ENCODE results near the gene GRB7.

GRB7 gene

DNA sequence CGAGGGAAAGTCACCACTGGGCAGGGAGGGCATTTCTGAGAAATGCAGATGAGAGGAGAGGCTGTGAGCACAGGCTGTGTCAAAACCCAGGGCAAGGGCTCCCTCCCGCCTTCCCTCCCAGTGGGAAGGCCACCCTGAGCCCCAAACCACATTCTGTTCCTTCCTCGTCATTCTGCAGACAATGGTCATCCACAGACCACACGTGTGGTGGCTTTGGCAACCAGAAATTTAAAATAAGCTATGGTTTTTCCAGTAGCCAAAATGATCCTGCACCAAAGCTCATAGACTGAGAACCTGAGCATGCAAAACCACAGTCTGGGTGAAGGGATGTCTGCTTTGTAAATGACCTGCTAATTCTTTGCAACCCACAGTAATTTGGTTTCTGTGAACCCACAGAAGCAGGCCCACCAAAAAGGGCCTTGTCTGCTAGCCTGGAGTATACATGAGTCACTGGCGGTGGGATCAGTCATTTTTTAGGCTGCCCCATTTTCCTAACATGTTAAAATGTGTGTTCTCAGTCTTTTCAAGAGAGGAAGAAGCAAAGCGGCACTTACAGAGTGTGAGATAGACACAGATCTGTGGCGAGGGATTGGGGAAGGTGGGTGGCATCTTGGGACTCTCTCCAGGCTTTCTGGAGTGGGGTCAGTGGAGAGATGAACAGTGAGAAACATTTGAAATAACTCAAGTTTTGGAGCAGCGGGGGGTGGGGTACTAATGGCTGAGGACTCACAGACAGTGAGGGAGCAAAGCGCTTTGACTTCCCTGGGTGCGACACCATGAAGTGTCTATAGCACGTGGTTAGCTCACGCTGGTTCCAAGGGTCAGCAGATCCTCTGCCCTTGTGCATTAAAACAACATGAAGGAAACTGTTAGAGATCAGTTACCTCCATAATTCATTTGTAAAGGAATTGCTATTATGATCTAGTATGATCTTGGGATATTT is 20.5 kb downstream of the GRB7 start:
- no peak overlapping the region for H2BK15ac ChIP-seq (ENCODE audit: low read length)
- H3K36me3 ChIP-seq (replicated peaks in 1 of 2; ENCODE audit: control insufficient read depth in 2 of 2, insufficient read depth in 2 of 2, low read length in 2 of 2) = no peaks in the 10 kb centered on the region
- H2AFZ ChIP-seq (ENCODE audit: low read length) = no peak overlapping the region
- H3K27me3 ChIP-seq (ENCODE audit: control insufficient read depth in 3 of 3, insufficient read depth in 3 of 3, low read depth in 1 of 3, low read length in 3 of 3) = peaks cover 0 to 59% (median 16%) of the 10 kb centered on the region in 3 experiments
- no peak overlapping the region for H3K4me2 ChIP-seq (ENCODE audit: insufficient read depth, low read length, poor library complexity, severe bottlenecking)
- H3K14ac ChIP-seq (ENCODE audit: low read length) = no peak overlapping the region
- H2BK5ac ChIP-seq (ENCODE audit: low read length) = no peak overlapping the region
- H3K23ac ChIP-seq (ENCODE audit: low read depth, low read length, poor library complexity) = no peak overlapping the region
- H3K27ac ChIP-seq (replicated peaks; ENCODE audit: low read length) = no peak overlapping the region
- no peak overlapping the region for H2BK120ac ChIP-seq (ENCODE audit: low read depth, low read length)
- H4K91ac ChIP-seq (ENCODE audit: low read depth, low read length, poor library complexity) = no peak overlapping the region
- H2AK5ac ChIP-seq (ENCODE audit: low read depth, low read length) = no peak overlapping the region
- no peak overlapping the region for H3K4ac ChIP-seq (ENCODE audit: low read length)
- no peak overlapping the region for H3K18ac ChIP-seq (ENCODE audit: low read length)
- DNase-seq (ENCODE audit: low spot score) = no peak
- no peak overlapping the region for H3K4me3 ChIP-seq (ENCODE audit: low read length in 2 of 2)
- no peak overlapping the region for H3K9ac ChIP-seq (ENCODE audit: low read depth, low read length, poor library complexity)
- no peak overlapping the region for H2BK12ac ChIP-seq (ENCODE audit: low read length)
- WGBS, 2 donors (ENCODE audit: extremely low coverage in 2 of 2, insufficient read length in 2 of 2, insufficient replicate concordance in 1 of 2) = no CpG with 5 or more reads among the region's 12 CpGs
- H4K8ac ChIP-seq (ENCODE audit: low read depth, low read length) = no peak overlapping the region
- peaks cover 0 to under 1% of the 10 kb centered on the region in 2 donors for H3K9me3 ChIP-seq (replicated peaks in 1 of 2; ENCODE audit: control insufficient read depth in 2 of 2, insufficient read depth in 1 of 2, low read depth in 1 of 2, low read length in 2 of 2)
- H3K79me1 ChIP-seq (ENCODE audit: low read depth, low read length) = no peaks in the 10 kb centered on the region
- peaks cover 2 to 4% of the 10 kb centered on the region in 2 donors for H3K4me1 ChIP-seq (ENCODE audit: control insufficient read depth in 2 of 2, insufficient read depth in 1 of 2, low read depth in 1 of 2, low read length in 2 of 2)

DNA sequence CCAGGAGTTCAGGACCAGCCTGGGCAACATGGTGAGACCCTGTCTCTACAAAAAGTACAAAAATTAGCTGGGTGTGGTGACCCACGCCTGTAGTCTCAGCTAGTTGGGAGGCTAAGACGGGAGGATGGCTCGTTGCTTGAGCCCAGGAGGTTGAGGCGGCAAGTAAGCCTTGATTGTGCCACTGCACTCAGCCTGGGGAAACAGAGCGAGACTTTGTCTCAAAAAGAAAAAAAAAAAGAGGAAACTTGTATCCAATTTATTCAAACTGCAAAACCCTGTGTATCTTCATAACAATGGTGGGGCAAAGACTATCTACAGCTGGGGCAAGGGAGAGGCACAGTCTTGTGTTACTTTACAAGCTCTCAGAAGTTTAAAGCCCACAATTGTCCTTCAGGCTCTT is 21.5 kb downstream of the GRB7 start:
- Histone ChIP-seq H2BK15ac (ENCODE audit: low read length) (no peak overlapping the region), H3K23ac (ENCODE audit: low read depth, low read length, poor library complexity) (no peak overlapping the region), H4K91ac (ENCODE audit: low read depth, low read length, poor library complexity) (no peak overlapping the region), H2BK120ac (ENCODE audit: low read depth, low read length) (no peak overlapping the region), H2BK5ac (ENCODE audit: low read length) (peak overlapping the region; percentile 18), H2BK12ac (ENCODE audit: low read length) (no peak overlapping the region), H3K36me3 (replicated peaks in 1 of 2; ENCODE audit: control insufficient read depth in 2 of 2, insufficient read depth in 2 of 2, low read length in 2 of 2) (no peaks in the 10 kb centered on the region), H3K18ac (ENCODE audit: low read length) (no peak overlapping the region), H3K27ac (replicated peaks; ENCODE audit: low read length) (no peak overlapping the region), H2AFZ (ENCODE audit: low read length) (no peak overlapping the region), H3K4me3 (ENCODE audit: low read length in 2 of 2) (no peak overlapping the region), H3K4ac (ENCODE audit: low read length) (no peak overlapping the region), H3K27me3 (ENCODE audit: control insufficient read depth in 3 of 3, insufficient read depth in 3 of 3, low read depth in 1 of 3, low read length in 3 of 3) (peaks cover 0 to 55% (median 10%) of the 10 kb centered on the region in 3 experiments), H3K79me1 (ENCODE audit: low read depth, low read length) (no peaks in the 10 kb centered on the region), H3K4me2 (ENCODE audit: insufficient read depth, low read length, poor library complexity, severe bottlenecking) (no peak overlapping the region), H2AK5ac (ENCODE audit: low read depth, low read length) (no peak overlapping the region), H4K8ac (ENCODE audit: low read depth, low read length) (no peak overlapping the region), H3K9me3 (replicated peaks in 1 of 2; ENCODE audit: control insufficient read depth in 2 of 2, insufficient read depth in 1 of 2, low read depth in 1 of 2, low read length in 2 of 2) (no peaks in the 10 kb centered on the region), H3K4me1 (ENCODE audit: control insufficient read depth in 2 of 2, insufficient read depth in 1 of 2, low read depth in 1 of 2, low read length in 2 of 2) (peaks cover 2% of the 10 kb centered on the region in 2 donors), H3K9ac (ENCODE audit: low read depth, low read length, poor library complexity) (no peak overlapping the region), H3K14ac (ENCODE audit: low read length) (no peak overlapping the region)
- WGBS, 2 donors (ENCODE audit: extremely low coverage in 2 of 2, insufficient read length in 2 of 2, insufficient replicate concordance in 1 of 2) = no CpG with 5 or more reads among the region's 5 CpGs
- no peak for DNase-seq (ENCODE audit: low spot score)

DNA sequence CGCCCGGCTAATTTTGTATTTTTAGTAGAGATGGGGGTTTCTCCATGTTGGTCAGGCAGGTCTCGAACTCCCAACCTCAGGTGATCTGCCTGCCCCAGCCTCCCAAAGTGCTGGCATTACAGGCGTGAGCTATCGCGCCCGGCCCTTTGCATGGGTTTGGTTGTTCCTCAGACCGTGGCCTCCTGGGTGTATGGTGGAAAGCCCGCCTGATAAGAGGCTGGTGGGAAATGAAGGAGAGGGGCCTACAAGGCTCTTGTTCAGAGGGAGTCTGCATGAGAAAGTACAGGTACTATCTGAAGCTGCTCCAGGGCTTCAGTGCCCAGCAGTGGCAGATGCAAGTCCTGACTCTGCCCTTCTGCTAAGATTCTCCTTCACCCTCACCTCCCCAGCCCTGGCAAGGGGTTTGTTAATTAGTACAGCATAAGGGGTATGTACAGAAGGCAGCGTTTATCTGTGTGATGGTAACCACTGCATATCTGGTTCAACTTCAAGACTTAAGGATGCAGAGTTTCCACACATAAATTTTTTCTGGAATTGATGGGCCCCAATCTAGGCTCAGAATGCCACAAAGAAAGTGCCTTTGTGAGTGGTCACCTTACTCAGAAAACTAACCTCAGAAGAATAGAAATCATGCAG is 24.2 kb downstream of the GRB7 start:
- no peaks in the 10 kb centered on the region for H3K4me1 ChIP-seq (ENCODE audit: control insufficient read depth in 2 of 2, insufficient read depth in 1 of 2, low read depth in 1 of 2, low read length in 2 of 2)
- no peak overlapping the region for H2BK5ac ChIP-seq (ENCODE audit: low read length)
- H3K27me3 ChIP-seq (ENCODE audit: control insufficient read depth in 3 of 3, insufficient read depth in 3 of 3, low read depth in 1 of 3, low read length in 3 of 3) = peaks cover 0 to 48% (median 0%) of the 10 kb centered on the region in 3 experiments
- H3K18ac ChIP-seq (ENCODE audit: low read length) = no peak overlapping the region
- no peak overlapping the region for H3K14ac ChIP-seq (ENCODE audit: low read length)
- no peak overlapping the region for H3K4me2 ChIP-seq (ENCODE audit: insufficient read depth, low read length, poor library complexity, severe bottlenecking)
- no peaks in the 10 kb centered on the region for H3K9me3 ChIP-seq (replicated peaks in 1 of 2; ENCODE audit: control insufficient read depth in 2 of 2, insufficient read depth in 1 of 2, low read depth in 1 of 2, low read length in 2 of 2)
- H2AFZ ChIP-seq (ENCODE audit: low read length) = no peak overlapping the region
- no peaks in the 10 kb centered on the region for H3K79me1 ChIP-seq (ENCODE audit: low read depth, low read length)
- H2AK5ac ChIP-seq (ENCODE audit: low read depth, low read length) = peak overlapping the region; percentile 19
- no peak overlapping the region for H3K9ac ChIP-seq (ENCODE audit: low read depth, low read length, poor library complexity)
- no peak overlapping the region for H2BK15ac ChIP-seq (ENCODE audit: low read length)
- H3K36me3 ChIP-seq (replicated peaks in 1 of 2; ENCODE audit: control insufficient read depth in 2 of 2, insufficient read depth in 2 of 2, low read length in 2 of 2) = no peaks in the 10 kb centered on the region
- H2BK120ac ChIP-seq (ENCODE audit: low read depth, low read length) = no peak overlapping the region
- no CpG with 5 or more reads among the region's 10 CpGs for whole genome bisulfite sequencing, 2 donors (ENCODE audit: extremely low coverage in 2 of 2, insufficient read length in 2 of 2, insufficient replicate concordance in 1 of 2)
- no peak overlapping the region for H4K91ac ChIP-seq (ENCODE audit: low read depth, low read length, poor library complexity)
- H3K23ac ChIP-seq (ENCODE audit: low read depth, low read length, poor library complexity) = no peak overlapping the region
- H2BK12ac ChIP-seq (ENCODE audit: low read length) = no peak overlapping the region
- H3K27ac ChIP-seq (replicated peaks; ENCODE audit: low read length) = no peak overlapping the region
- no peak overlapping the region for H4K8ac ChIP-seq (ENCODE audit: low read depth, low read length)
- DNase-seq (ENCODE audit: low spot score) = no peak
- H3K4ac ChIP-seq (ENCODE audit: low read length) = no peak overlapping the region
- no peak overlapping the region for H3K4me3 ChIP-seq (ENCODE audit: low read length in 2 of 2)
